GM19324 (cell line): ENCODE measurements around the gene GLB1L2.

Experiments used
- ATAC-seq: cut with Tn5 transposase; IDR thresholded peaks from one replicate; pipeline ENCODE4 v1.9.1; 2021; ENCODE audit warnings: mild to moderate bottlenecking, moderate library complexity; ENCODE audit not compliant: unreplicated experiment, low FRiP score

The GLB1L2 gene

DNA sequence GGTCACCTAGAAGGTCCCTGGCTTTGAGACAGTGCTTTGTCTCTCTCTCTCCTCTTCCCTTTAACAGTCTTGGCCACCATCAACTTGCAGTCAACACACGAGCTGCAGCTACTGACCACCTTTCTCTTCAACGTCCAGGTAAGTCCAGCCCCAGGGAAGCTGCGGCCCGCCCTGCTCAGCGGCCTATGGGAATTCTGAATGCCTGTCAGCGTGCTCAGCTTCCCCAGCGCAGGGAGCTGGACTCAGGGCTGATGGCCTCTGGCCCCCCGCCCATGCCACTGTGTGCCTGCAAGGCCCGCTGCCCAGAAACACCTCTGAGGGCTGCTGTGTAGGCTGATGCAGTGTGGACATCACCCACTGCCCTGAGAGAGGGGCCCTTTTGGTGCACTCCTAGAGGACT is 32.5 kb downstream of the GLB1L2 start:
- ATAC-seq, result no peak

DNA sequence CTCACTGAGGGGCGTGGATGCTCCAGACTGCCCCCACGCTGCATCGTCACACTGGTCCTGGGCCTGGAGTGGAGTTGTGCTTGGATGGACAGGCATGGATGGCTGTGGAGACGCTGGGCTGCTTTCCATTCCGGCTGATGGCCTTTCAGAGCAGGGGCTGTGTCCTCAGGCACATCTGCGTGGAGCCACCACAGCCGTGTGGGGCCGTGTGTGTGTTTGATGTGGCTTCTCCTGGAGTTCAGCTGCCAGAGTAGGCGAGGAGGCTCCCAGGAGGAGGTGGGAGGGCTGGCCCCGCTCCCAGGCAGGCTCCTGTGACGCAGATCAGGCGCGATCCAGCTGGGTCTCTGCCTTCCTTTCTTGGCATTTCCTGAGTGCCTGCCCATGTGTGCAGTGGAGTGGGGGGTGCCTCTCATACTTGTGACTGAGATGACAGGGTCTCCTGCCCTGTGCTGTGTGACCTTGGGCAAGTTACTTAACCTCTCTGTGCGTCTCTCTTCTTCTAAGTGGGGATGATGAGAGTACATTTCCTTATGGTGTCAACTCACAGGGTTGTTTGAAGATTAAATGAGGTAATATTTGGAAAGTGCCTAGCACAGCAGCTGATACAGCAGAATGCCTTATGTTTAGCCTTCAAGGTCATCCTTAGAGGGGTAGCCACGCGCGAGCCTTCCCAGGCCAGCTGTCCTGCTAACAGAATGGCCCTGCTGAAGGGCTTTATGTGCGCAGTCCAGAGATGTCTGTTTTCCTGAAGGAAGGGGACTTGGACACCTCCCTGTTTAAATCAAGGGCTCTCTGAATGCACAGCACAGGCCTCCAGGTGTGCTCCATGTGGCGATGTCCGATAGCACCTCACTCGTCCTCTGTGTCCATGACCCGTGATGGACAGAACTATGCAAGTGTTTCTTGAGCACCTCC is 33.5 kb downstream of the GLB1L2 start:
- ATAC-seq, result no peak

DNA sequence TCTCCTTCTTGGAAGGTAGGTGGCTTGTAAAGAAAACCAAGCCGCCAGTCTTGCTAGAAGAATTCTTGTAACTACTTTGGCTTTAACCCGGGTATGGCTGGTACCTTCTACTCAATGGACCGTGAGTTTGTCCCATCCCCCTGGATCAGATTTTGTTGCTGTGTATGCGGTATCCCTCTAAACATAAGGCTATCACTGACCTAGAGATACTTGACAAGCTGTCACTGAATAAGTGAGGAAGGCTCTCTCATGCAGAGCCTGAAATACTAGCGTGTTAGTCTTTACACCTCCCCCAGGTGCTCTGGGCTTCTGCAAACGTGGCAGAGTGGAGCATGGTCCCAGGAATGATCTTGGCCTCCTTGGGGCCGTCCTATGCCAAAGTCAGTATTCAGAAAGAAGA is 34.5 kb downstream of the GLB1L2 start:
- ATAC-seq, result no peak

DNA sequence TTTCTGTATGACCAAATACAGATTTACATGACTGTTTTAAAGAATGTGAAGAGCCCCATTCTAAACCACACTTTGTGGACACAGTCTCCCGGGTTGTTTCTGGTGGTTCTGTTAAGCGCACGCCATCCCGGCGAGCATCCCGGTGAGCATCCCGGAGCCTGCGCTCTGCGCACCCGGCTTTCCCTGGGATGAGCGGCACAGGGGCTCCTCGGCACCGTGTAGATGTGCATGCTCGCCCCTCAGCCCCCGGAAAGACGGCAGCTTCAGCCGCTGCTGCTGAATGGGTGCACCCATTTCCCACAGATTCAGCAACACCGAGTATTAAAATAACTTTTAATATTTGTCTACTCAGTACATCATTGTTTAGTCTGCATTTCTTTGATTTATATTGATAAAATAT is 36.0 kb downstream of the GLB1L2 start:
- ATAC-seq, result no peak

DNA sequence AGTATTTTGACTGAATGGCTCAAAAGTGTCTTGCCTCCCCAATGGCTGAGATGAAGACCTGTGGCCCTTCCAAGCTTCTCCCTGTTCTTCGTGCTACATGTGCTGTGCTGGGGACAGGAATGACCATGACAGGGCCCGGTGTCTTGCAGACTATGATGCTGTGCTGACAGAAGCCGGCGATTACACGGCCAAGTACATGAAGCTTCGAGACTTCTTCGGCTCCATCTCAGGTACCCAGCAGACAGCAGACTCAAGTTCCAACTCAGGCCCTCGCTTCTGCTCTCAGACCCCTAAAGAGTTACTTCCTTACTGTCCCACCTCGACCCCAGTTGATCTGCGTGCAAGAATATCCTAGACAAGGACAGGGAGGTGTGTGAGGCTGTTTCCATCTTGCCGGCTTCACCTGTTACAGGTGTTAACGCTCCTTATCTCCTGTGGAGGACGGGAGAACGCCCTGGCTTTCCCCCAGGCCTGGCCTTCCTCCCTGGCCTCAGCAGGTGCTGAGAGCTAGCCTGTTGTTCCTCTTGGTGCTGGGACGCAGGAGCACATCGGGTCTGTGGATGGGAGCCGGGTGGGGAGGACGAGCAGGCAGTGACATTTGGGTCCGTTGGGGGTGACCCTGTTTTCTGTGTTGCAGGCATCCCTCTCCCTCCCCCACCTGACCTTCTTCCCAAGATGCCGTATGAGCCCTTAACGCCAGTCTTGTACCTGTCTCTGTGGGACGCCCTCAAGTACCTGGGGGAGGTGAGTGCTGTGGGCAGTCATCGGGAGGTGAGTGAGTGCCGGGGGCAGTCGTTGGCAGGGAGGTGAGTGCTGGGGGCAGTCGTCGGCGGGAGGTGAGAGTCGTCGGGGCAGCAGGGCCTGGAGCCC is 38.1 kb downstream of the GLB1L2 start:
- no peak for ATAC-seq

DNA sequence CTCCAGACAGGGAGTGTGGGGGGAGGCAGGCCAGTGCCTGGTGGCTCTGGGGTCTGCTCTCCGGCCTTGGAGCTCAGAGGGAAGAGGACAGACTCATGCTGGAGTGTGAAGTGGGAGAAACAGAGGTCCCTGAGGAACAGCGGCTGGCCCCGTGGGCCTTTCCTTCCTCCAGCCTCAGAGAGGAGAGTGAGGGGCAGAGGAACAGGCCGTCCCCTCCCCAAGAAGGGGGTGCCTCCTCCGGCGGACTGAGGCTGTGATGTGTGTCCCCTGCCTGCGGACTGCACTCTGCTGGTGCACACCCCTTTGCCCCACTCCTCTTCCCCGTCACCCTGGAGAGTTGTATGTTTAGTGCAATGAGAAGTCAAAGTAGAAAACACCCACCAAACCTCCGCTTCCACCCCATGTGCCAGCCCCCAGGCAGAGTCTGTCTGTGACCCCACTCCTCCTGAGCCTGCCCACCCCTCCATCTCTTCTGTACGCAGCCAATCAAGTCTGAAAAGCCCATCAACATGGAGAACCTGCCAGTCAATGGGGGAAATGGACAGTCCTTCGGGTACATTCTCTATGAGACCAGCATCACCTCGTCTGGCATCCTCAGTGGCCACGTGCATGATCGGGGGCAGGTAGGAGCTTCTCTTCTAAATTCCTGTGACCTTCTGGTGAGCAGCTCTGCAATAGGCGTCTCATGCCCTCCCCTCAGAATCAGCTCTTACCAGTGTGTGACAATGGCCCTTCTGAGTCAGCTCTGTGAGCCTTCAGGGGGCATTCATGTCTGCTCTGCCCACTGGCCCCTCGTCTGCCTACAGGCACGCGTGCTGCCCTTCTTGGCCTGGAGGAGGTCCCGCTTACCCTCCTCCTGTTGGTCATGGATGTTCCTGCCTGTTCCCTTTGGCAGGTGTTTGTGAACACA is 39.0 kb downstream of the GLB1L2 start:
- no peak for ATAC-seq

DNA sequence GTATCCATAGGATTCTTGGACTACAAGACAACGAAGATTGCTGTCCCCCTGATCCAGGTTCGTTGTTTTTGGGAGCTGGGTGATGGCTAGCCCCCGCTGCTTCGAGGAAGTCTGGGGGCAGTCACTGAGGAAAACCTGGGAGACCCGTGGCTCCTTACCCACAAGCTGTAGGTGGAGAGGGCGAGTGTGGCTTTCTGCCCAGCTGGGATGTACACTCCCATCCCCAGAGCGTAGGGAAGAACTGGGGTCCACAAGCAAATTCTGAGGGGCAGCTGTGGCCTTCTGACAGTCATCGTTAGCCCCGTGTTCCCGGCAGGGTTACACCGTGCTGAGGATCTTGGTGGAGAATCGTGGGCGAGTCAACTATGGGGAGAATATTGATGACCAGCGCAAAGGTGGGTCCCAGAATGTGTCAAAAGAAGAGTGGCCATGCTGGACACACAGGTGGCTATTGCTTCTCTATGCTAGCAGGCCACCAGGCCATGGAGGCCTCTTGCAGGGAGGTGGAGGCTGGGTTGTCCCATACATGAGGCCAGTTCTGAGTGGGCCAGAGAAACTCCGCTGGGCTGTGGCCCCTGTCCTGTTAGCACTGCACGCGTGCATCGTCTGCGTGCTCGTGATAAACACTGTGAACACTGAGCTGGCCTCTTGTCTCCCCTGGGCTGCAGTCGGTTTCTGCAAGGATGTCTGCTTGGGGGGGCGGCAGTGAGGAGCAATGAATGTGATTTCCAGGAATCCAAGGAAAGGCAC is 39.8 kb downstream of the GLB1L2 start:
- ATAC-seq, result no peak

DNA sequence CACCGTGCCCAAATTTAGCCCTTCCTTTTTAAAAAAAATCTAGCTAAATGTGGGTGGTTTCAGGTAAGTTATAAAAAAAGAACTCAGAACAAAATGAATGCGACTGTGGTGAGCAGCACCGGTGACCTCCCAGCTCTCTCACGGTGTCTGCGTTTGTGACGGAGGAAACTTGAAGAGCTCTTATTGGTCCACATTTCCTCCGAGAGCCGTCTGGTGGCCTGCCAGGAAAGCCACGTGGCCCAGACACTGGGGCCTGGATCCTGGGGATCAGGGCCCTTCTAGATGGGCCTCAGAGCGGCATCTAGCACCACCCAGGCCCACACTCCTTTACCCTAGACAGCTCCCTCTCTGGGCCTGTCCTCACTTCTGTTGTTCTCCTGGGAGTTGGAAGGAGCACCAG is 40.7 kb downstream of the GLB1L2 start:
- ATAC-seq, result no peak

DNA sequence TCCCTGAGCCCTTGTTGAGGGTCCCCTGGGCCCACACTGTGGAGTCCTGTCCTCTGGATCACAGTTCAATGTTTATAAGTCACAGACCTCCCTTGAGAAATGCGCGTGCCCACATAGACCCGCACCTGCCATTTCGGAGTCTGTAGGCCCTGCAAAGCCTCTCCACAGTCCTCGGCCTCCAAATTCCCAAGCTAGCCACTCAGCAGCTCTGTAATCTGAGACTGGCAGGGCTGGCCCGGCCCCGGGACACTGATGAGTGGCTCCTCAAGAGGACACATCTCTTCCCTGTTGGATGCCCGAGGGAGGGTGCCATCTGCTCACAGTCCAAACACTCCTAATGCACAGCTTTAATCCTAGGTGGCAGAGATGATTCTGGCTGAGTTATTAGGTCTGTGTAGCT is 41.2 kb downstream of the GLB1L2 start:
- no peak for ATAC-seq

DNA sequence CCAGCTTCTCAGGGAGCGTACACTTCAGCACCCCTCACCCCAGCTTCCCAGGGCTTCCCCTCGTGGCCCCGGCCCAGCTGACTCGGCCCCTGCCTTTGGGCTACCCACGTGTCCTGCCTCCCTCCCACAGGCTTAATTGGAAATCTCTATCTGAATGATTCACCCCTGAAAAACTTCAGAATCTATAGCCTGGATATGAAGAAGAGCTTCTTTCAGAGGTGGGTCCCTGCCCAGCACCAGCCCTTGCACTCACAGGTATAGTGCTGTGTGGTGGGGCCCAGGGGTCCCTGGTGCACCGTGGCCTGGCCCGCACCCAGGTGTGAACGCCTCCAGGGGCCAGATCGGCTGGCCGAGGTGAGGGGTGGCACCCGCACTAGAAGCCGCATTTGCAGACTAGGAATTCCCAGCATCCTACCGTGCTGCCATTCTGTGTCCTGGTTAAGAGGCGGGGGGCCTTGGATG is 41.8 kb downstream of the GLB1L2 start:
- ATAC-seq, result no peak

DNA sequence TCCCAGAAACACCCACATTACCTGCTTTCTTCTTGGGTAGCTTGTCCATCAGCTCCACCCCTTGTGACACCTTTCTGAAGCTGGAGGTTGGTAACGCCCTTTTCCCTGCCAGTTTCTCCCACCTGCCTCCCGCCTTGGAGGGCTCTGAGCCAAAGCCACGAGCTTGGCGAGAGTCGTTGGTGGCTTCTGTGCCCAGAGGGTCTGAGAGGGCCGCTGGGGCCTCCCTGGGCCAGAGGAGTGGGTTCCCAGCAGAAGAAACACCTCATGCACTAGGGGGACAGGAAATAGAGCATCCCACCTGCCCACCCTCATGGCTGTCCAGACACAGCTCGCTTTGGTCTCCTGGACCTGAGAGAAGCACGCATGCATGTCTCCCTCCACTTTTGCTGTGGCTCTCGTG is 42.4 kb downstream of the GLB1L2 start:
- no peak for ATAC-seq

DNA sequence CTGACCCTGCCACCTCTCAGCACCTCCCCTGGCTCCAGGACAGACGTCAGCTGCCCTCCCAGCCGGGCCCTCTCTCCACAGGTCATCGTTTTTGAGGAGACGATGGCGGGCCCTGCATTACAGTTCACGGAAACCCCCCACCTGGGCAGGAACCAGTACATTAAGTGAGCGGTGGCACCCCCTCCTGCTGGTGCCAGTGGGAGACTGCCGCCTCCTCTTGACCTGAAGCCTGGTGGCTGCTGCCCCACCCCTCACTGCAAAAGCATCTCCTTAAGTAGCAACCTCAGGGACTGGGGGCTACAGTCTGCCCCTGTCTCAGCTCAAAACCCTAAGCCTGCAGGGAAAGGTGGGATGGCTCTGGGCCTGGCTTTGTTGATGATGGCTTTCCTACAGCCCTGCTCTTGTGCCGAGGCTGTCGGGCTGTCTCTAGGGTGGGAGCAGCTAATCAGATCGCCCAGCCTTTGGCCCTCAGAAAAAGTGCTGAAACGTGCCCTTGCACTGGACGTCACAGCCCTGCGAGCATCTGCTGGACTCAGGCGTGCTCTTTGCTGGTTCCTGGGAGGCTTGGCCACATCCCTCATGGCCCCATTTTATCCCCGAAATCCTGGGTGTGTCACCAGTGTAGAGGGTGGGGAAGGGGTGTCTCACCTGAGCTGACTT is 43.2 kb downstream of the GLB1L2 start:
- ATAC-seq, result no peak

DNA sequence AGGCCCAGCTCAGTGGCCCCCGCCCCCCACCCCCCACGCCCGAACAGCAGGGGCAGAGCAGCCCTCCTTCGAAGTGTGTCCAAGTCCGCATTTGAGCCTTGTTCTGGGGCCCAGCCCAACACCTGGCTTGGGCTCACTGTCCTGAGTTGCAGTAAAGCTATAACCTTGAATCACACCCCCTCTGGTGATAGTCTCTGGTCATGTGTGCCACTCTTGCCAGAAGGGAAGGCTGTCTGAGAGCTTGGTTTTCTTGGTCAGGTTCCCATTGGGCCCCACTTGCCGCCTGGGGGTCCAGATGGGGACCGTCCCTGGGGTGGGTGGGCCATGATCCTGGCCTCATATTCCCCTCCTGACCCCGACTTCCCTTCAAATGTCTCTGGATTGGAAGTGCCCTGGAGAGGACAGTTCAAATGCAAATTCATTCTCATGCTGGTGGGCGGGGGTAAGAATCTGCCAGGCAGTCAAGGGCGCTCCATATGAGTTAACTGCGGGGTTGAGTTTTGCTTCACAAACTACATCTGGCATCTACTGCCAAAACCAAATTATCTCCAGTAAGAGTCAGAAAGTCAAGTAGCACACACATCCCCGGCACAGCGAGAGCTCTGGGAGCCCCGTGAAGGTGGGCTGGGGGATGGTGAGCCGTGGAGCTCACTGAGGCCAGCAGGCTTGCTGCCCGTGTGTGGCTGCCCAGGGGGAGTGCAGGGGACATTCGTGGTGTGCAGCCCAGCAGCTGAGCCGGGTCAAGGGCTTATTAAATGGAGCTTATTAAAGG is 44.5 kb downstream of the GLB1L2 start:
- ATAC-seq, result no peak

DNA sequence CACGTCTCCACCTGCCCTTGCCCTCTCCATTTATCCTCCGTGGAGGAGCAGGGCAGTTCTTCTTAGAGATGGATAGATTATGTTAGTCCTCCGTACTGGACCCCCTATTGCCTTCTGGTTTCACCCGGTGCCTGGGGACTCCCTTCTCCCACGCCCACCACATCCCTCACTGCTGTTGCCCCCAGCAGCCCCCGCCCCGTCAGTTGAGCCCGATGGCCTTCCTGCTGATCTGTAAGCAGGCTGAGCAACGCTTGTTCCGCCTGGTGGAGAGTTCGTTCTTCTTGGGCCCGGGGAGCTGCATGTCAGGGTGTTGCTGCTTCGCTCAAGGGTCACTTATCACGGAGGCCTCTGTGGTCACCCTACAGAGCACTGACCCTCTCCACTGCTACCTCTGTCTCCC is 46.1 kb downstream of the GLB1L2 start:
- no peak for ATAC-seq

DNA sequence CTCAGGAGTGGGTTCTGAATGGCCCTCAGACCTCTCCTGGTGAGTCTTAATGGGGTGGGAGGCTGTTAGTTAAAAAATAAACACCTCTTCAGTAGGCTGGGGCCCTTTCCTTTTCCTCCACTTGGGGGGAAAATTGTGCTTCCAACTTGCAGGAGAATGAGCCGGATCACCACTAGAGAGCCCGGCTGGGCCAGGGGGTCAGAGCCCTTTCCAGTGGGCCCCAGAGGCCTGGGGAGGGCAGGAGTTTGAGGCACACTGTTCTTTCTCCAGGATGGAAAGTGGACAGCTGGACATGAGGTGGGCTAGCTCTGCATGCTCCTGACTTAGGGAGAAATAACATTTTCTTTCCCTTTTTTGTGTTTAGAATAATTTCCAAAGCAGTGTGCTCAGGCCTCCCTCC is 47.5 kb downstream of the GLB1L2 start:
- ATAC-seq, result no peak

DNA sequence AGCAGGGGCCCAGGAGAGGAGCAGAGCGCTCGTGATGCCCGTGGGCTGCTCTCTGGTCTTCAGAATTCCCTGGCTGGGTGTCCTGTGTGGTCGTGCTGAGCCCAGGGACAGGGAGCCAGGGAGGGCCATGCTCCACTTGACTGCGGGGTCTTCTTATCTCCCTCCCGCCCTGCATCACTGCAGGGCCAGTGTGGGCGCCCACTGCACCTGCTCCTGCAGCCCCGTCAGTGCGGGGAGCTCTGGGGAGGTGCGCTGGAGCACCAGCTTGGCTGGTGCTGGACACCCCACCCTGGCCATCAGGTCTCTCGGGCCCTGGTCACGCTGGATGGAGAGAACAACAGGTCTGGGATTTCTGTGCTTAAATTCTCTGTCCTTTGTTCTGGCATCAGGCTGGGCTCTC is 48.4 kb downstream of the GLB1L2 start:
- no peak for ATAC-seq

DNA sequence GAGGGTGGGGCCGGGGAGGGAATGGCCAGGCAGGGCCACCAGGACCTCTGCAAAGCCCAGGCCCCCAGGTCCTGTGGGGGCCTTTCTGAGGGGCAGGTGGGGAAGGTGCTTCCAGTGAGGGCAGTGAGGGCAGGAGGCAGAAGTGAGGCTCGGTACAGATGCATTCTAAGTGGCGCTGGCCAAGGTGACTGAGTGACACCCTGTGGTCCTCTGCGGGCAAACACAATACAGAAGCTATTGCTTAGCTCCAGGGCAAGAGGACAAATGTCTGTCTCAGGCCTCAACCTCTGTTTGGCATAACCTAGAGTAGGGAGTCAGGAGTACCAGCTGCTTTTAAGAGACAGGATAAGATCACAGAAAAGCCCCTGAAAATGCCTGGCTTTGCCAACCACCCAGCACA is 49.0 kb downstream of the GLB1L2 start:
- ATAC-seq, result no peak

DNA sequence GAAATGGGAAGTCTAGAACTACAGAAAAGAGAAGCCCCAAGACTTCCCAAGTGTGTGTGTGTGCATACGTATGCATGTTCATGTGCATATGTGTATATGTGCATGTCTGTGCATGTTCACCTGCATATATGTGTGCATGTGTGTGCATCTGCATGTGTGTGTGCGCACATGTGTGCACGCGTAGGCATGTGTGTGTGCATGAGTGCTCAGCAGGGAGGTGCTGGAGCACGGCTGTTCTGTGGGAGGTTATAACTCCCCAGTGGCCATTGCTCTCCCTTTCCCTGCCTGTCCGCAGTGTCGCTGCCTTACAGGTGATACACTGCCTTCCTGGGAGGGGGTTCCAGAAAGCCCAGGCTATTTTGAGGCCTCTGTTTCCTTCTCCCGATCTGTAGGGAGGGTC is 50.5 kb downstream of the GLB1L2 start:
- no peak for ATAC-seq

DNA sequence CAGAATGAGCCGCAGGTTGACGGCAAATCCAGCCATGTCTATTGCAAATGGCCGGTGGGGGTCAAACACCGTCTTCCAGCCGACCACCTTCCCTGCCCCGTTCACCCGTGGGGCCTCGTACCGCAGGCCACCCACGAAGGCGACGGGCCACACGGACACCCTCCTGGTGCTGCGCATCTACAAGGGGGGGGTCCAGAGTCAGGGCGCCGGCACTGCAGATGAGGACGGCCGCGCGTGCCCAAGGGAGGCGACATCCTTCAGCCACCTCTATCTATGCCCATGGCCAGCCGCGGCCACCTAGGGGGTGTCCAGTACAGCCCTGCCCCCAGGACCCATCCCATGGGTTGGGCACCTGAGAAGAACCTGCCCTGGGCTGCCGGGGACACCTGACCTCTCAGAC is 51.0 kb downstream of the GLB1L2 start:
- ATAC-seq, result no peak
